Right lobe of liver (tissue), 6 donors: Measurements from ENCODE around the gene BRDT. TPM values are rescaled to one million over a fixed set of nuclear protein-coding genes. Genes with fewer than 3 reads are reported as not detected.
A peak's percentile ranks its signal among the peaks of the same experiment; 100 is the strongest.

Source experiments
- ATAC-seq, 4 donors: fragments of 200-7000 bp; cut with Tn5 transposase; one replicate each; pipeline ENCODE4 v1.9.1; 2020; ENCODE audit warnings: mild to moderate bottlenecking in 4 of 4, moderate library complexity in 4 of 4
- DNase-seq, 3 donors: peaks; one replicate each; pipeline ENCODE4 v3.0.0-alpha.2; 2020
- H3K27ac ChIP-seq, 3 donors: fragments of 200-600 bp; one replicate each; pipeline ENCODE4 v1.8.0; 2022
- H3K27me3 ChIP-seq, 2 donors: fragments of 200-600 bp; one replicate each; pipeline ENCODE4 v1.8.0; 2022
- H3K36me3 ChIP-seq, 4 donors: fragments of 200-600 bp; sonication (generic) in 1 of 4; one replicate each; pipeline versions ENCODE4 v1.5.1 to v1.8.0; 2017 to 2022; ENCODE audit warnings: control low read depth in 1 of 4
- H3K4me1 ChIP-seq, 4 donors: fragments of 200-600 bp; sonication (generic) in 1 of 4; one replicate each; pipeline versions ENCODE4 v1.5.1 to v1.8.0; 2017 to 2022; ENCODE audit warnings: control low read depth in 1 of 4
- H3K4me3 ChIP-seq, 3 donors: fragments of 200-600 bp; one replicate each; pipeline ENCODE4 v1.8.0; 2022
- H3K9me3 ChIP-seq, 4 donors: fragments of 200-600 bp; sonication (generic) in 1 of 4; one replicate each; pipeline versions ENCODE4 v1.5.1 to v1.8.0; 2017 to 2022; ENCODE audit warnings: control low read depth in 1 of 4
- CTCF ChIP-seq, 4 donors: fragments of 200-600 bp in 3 of 4; fragments of 450-650 bp in 1 of 4; IDR thresholded peaks; one replicate each; pipeline versions ENCODE4 v1.5.1 to v1.8.0; 2016 to 2022; ENCODE audit warnings: antibody characterized with exemption in 4 of 4, mild to moderate bottlenecking in 2 of 4
- POLR2A ChIP-seq: fragments of 450-650 bp; IDR thresholded peaks from one replicate; pipeline ENCODE4 v1.6.1; 2017; ENCODE audit warnings: antibody characterized with exemption, mild to moderate bottlenecking
- WGBS: methylation state at CpG from one replicate; pipeline ENCODE4 v1.1.6; 2018; ENCODE audit warnings: low coverage, low lambda C conversion rate; ENCODE audit not compliant: insufficient coverage; ENCODE audit errors: missing lambda C conversion rate; 5-methylcytosine and 5-hydroxymethylcytosine counted together
- intact Hi-C, 2 donors: fragments of 100-400 bp; cut with DNase I; formaldehyde crosslinking; loops; one replicate each; pipeline versions ENCODE4 v1.11.2 to v1.14.1; 2022
- total RNA-seq, 6 experiments: library from RNA; depleted of rRNA in 2 of 6; stranded (reverse); fragments of >200 nt in 2 of 6; fragmentation: NEBNext Ultra II Directional in 3 of 6; extraction: Animal tissue kit (Norgen Biotek cat#: 25700) in 3 of 6; gene quantifications; one replicate each; pipeline versions ENCODE4 v1.1.0 to v1.2.4, GENCODE V29; 2016 to 2023
- donor health status: DM: no; HTN: yes; CAD: no.
- donor health status: DM: no; HTN: no; CAD: no.
- donor health status: DM: no; HTN: no; CAD: no.
- donor health status: DM: no; HTN: yes; CAD: no.
- donor health status: DM: no; HTN: yes; CAD: no.

BRDT gene
- total RNA-seq, 6 experiments from 2014 or later = not detected

DNA sequence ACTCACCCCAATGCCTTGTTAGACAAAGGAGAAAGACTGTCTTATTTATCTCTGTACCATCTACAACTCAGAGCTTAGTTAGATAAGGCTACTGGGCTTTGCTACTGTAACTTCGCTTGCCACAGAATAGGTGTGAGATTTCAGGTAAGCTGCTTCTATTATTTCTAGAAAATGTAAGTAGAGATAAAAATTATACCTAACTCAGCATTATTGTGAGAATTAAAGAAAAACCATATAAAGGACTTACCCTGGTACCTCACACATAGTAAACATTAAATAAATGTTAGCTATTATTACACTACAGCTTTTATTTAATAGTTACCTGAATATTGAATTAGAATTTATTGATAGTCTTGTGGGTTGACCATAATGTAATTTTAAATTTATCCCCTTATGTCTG, 44.1 kb downstream of the BRDT start:
- Histone ChIP-seq H3K36me3 (no peaks in the 10 kb centered on the region), H3K4me1 (no peaks in the 10 kb centered on the region), H3K9me3 (no peaks in the 10 kb centered on the region), H3K27ac (no peak overlapping the region), H3K27me3 (no peaks in the 10 kb centered on the region), H3K4me3 (no peak overlapping the region)
- TF ChIP-seq POLR2A = no peak
- TF ChIP-seq CTCF (IDR thresholded peaks at IDR 0.05) = no peak
- ATAC-seq (no peak), DNase-seq (no peak)
- 93% methylated on average over 1 of the region's 1 CpG for WGBS
- intact Hi-C loops = no loop called here

DNA sequence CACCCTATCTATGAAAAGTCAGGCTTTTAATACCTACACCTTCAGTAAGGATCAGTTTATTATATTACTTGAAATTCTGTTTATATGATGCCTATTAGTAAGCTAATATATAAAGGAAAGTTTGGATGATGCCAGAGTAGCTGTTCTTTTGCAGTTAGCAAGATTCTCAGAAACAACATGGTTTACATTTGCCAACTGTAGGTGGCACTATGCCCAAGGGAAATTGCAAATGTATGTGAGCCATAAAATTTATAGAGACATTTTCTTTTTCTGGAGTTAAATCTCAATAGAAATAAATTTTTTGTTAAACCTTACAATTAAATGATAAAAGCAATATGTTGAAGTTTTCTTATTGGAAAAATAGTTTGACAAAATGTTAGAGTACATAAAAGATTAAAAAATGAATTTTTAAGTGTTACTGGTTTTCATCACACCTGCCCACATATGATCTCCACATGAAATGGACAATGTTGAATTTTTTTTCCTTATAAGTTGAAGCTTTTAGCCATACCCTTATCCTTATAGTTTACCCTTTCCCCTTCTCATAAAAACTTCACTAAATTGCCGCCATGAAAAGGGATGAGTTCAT, 48.5 kb downstream of the BRDT start:
- WGBS = 90% methylated on average over 1 of the region's 1 CpG
- ATAC-seq (peak in 3 of 4 donors; percentile 39 to 47 (median 45)), DNase-seq (no peak)
- Histone ChIP-seq H3K27ac (no peak overlapping the region), H3K4me1 (no peaks in the 10 kb centered on the region), H3K36me3 (no peaks in the 10 kb centered on the region), H3K9me3 (no peaks in the 10 kb centered on the region), H3K4me3 (no peak overlapping the region), H3K27me3 (no peaks in the 10 kb centered on the region)
- intact Hi-C loops = no loop called here
- TF ChIP-seq POLR2A = no peak
- peak; percentile 42 to 57 (median 50) for TF ChIP-seq CTCF (IDR thresholded peaks at IDR 0.05)

DNA sequence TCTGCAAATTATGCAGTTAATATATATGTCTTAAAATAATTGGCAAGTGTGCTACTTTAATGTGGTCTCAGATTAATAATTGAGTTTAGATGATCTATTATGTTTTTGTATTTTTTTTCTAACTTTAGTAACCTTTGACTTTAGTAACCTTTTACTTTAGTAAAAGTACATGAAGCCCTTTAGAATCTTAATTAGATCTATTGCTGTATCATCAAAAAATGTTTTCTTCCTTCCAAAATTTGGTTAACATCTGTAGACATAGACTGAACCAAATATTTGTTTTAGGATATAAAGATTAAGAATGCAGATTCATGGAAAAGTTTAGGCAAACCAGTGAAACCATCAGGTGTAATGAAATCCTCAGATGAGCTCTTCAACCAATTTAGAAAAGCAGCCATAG, 54.9 kb downstream of the BRDT start:
- no peak for TF ChIP-seq POLR2A
- no peak for TF ChIP-seq CTCF (IDR thresholded peaks at IDR 0.05)
- ATAC-seq = no peak

GRCh38 chr1:92013923-92014322, 64.7 kb downstream of the BRDT start:
- intact Hi-C loops = no loop called here
- no peak for ATAC-seq
- H3K4me3 ChIP-seq = no peak overlapping the region
- no peaks in the 10 kb centered on the region for H3K9me3 ChIP-seq
- no peaks in the 10 kb centered on the region for H3K36me3 ChIP-seq
- DNase-seq = no peak
- TF ChIP-seq CTCF (IDR thresholded peaks at IDR 0.05) = no peak
- TF ChIP-seq POLR2A = no peak
- H3K4me1 ChIP-seq = no peaks in the 10 kb centered on the region
- no peaks in the 10 kb centered on the region for H3K27me3 ChIP-seq
- no peak overlapping the region for H3K27ac ChIP-seq

More for the DNA sequence above, 54.9 kb downstream of the BRDT start:
- intact Hi-C loops = no loop called here
- H3K36me3 ChIP-seq = no peaks in the 10 kb centered on the region
- no peaks in the 10 kb centered on the region for H3K27me3 ChIP-seq
- H3K9me3 ChIP-seq = no peaks in the 10 kb centered on the region
- DNase-seq = no peak
- no peak overlapping the region for H3K4me3 ChIP-seq
- no peak overlapping the region for H3K27ac ChIP-seq
- H3K4me1 ChIP-seq = no peaks in the 10 kb centered on the region

DNA sequence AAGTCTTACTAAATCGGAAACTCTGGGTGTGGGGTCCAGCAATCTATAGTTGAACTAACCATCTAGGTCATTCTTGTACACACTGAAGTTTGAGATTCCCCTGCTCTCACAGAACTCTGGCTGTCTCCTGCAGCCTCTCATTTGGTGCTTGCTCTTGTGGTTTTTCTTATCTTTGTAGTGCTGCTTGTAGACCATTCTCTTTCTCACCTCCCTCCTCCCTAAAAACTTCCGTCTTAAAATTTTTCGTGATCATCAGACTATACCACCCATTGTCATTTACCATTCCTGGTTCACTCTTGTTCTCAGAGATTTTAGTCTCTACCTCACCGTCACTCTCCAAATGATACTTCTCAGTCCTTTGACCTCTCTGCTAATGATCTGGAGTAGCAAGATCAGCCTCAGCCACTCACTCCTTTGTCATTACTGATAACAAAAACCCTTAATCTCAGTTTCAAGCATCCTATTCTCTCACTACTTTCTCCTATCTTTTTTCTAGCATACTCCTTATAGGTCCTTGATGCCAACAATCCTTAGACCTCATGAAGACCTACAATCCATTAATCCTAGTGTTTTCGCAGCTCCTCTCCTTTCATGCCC, 67.6 kb downstream of the BRDT start:
- TF ChIP-seq CTCF (IDR thresholded peaks at IDR 0.05) = no peak
- no peak for TF ChIP-seq POLR2A
- intact Hi-C loops = no loop called here
- ATAC-seq = no peak
- Histone ChIP-seq H3K4me1 (no peaks in the 10 kb centered on the region), H3K27ac (no peak overlapping the region), H3K4me3 (no peak overlapping the region), H3K9me3 (no peaks in the 10 kb centered on the region), H3K27me3 (no peaks in the 10 kb centered on the region), H3K36me3 (no peaks in the 10 kb centered on the region)
- 52% methylated on average over 5 of the region's 5 CpGs for WGBS
- DNase-seq = no peak
